HG02870 (cell line): ENCODE results near the gene RALBP1.
"Not testable (repeated sequence)": the region's sequence is repeated elsewhere in the genome, so short reads cannot be mapped to it uniquely, and the experiment has no call there.

ENCODE experiments used
- ATAC-seq: cut with Tn5 transposase; IDR thresholded peaks from one replicate; pipeline ENCODE4 v1.9.1; 2021; ENCODE audit warnings: mild to moderate bottlenecking, moderate library complexity; ENCODE audit not compliant: unreplicated experiment

The RALBP1 gene

GRCh38 chr18:9453283-9453682, 22.0 kb upstream of the RALBP1 start:
- ATAC-seq: no peak

GRCh38 chr18:9454061-9454703, 21.1 kb upstream of the RALBP1 start:
- no peak for ATAC-seq

GRCh38 chr18:9455718-9456511, 19.4 kb upstream of the RALBP1 start:
- no peak for ATAC-seq

- ATAC-seq: no peak
Observed at GRCh38 chr18:9466127-9466526, 9.2 kb upstream of the RALBP1 start.

- no peak for ATAC-seq
Observed at GRCh38 chr18:9466846-9467245, 8.5 kb upstream of the RALBP1 start.

- ATAC-seq: no peak
Observed at GRCh38 chr18:9468998-9469397, 6.3 kb upstream of the RALBP1 start.

GRCh38 chr18:9469685-9470084, 5.6 kb upstream of the RALBP1 start:
- no peak for ATAC-seq

GRCh38 chr18:9474108-9474982, 968 bp upstream of the RALBP1 start:
- no peak for ATAC-seq

GRCh38 chr18:9475643-9476591, 604 bp downstream of the RALBP1 start:
- ATAC-seq: peak; percentile 22

- not testable (repeated sequence) for ATAC-seq
Observed at GRCh38 chr18:9476949-9477348, 1.6 kb downstream of the RALBP1 start.

- no peak for ATAC-seq
Observed at GRCh38 chr18:9477509-9477908, 2.2 kb downstream of the RALBP1 start.

GRCh38 chr18:9478545-9478944, 3.2 kb downstream of the RALBP1 start:
- ATAC-seq: no peak

- no peak for ATAC-seq
Observed at GRCh38 chr18:9482790-9483189, 7.5 kb downstream of the RALBP1 start.

- ATAC-seq: no peak
Observed at GRCh38 chr18:9483526-9483925, 8.2 kb downstream of the RALBP1 start.

- not testable (repeated sequence) for ATAC-seq
Observed at GRCh38 chr18:9484856-9485255, 9.5 kb downstream of the RALBP1 start.

GRCh38 chr18:9488538-9488937, 13.2 kb downstream of the RALBP1 start:
- ATAC-seq: no peak

GRCh38 chr18:9494778-9495331, 19.5 kb downstream of the RALBP1 start:
- ATAC-seq: no peak

GRCh38 chr18:9495465-9495864, 20.2 kb downstream of the RALBP1 start:
- ATAC-seq: no peak

- ATAC-seq: no peak
Observed at GRCh38 chr18:9495916-9496705, 20.8 kb downstream of the RALBP1 start.
